ENCODE results near the gene PHF11.
"Not testable (repeated sequence)": the region's sequence is repeated elsewhere in the genome, so short reads cannot be mapped to it uniquely, and the experiment has no call there.

The PHF11 gene

GRCh38 chr13:49550942-49551644 lies 55.3 kb downstream of the PHF11 start:
- DNase-seq: no peak

- no peak for DNase-seq
Measured at GRCh38 chr13:49553888-49554287, 58.1 kb downstream of the PHF11 start.

- DNase-seq: no peak
Measured at GRCh38 chr13:49554387-49554786, 58.6 kb downstream of the PHF11 start.

- no peak for DNase-seq
Measured at GRCh38 chr13:49559006-49559405, 63.3 kb downstream of the PHF11 start.

GRCh38 chr13:49560270-49561061 lies 64.7 kb downstream of the PHF11 start:
- no peak for DNase-seq

- no peak for DNase-seq
Measured at GRCh38 chr13:49561062-49561410, 65.3 kb downstream of the PHF11 start.

GRCh38 chr13:49563516-49563915 lies 67.8 kb downstream of the PHF11 start:
- DNase-seq: no peak

- DNase-seq: not testable (repeated sequence)
Measured at GRCh38 chr13:49565461-49565860, 69.7 kb downstream of the PHF11 start.

- DNase-seq: no peak
Measured at GRCh38 chr13:49566461-49566860, 70.7 kb downstream of the PHF11 start.

GRCh38 chr13:49567491-49567890 lies 71.7 kb downstream of the PHF11 start:
- no peak for DNase-seq

GRCh38 chr13:49569993-49570689 lies 74.4 kb downstream of the PHF11 start:
- DNase-seq: no peak

- no peak for DNase-seq
Measured at GRCh38 chr13:49571299-49572240, 75.8 kb downstream of the PHF11 start.
